Esophagus mucosa (tissue), 1 donor: ENCODE data around the gene CRIP2. TPM values are rescaled to one million over a fixed set of nuclear protein-coding genes. Genes with fewer than 3 reads are reported as not detected.

ENCODE experiments used
- ATAC-seq: fragments of 200-7000 bp; cut with Tn5 transposase; one replicate; pipeline ENCODE4 v1.9.1; 2020
- total RNA-seq: library from RNA; stranded (reverse); gene quantifications from one replicate; pipeline ENCODE4 v1.2.4, GENCODE V29; 2023
- donor health status: DM: yes; HTN: yes; CAD: no.

The CRIP2 gene
- 51.5 TPM for total RNA-seq

GRCh38 chr14:105474483-105475268 is at the start of gene CRIP2:
TSS of gene CRIP2 (plus strand) at chr14:105474821. CDS start at chr14:105474863, 42 bp downstream.
- peak; percentile 5 for ATAC-seq

- no peak for ATAC-seq
These were observed 49.8 kb upstream of the CRIP2 start for GRCh38 chr14:105424861-105425260.

- no peak for ATAC-seq
These were observed 48.8 kb upstream of the CRIP2 start for GRCh38 chr14:105425823-105426247.

- no peak for ATAC-seq
These were observed 48.0 kb upstream of the CRIP2 start for GRCh38 chr14:105426416-105427130.

- no peak for ATAC-seq
These were observed 47.2 kb upstream of the CRIP2 start for GRCh38 chr14:105427412-105427811.

- ATAC-seq: no peak
These were observed 46.6 kb upstream of the CRIP2 start for GRCh38 chr14:105427936-105428485.

- ATAC-seq: no peak
These were observed 44.6 kb upstream of the CRIP2 start for GRCh38 chr14:105430042-105430441.

GRCh38 chr14:105430565-105430964 is 44.1 kb upstream of the CRIP2 start:
- ATAC-seq: peak; percentile 50

GRCh38 chr14:105431256-105431655 is 43.4 kb upstream of the CRIP2 start:
- ATAC-seq: no peak

GRCh38 chr14:105432657-105433056 is 42.0 kb upstream of the CRIP2 start:
- no peak for ATAC-seq

GRCh38 chr14:105433161-105433605 is 41.4 kb upstream of the CRIP2 start:
- no peak for ATAC-seq

GRCh38 chr14:105436402-105436801 is 38.2 kb upstream of the CRIP2 start:
- no peak for ATAC-seq

GRCh38 chr14:105436891-105437722 is 37.5 kb upstream of the CRIP2 start:
- peak; percentile 93 for ATAC-seq

- ATAC-seq: no peak
These were observed 36.7 kb upstream of the CRIP2 start for GRCh38 chr14:105437723-105438500.

- ATAC-seq: no peak
These were observed 35.4 kb upstream of the CRIP2 start for GRCh38 chr14:105439179-105439578.

GRCh38 chr14:105439710-105440553 is 34.7 kb upstream of the CRIP2 start:
- peak; percentile 58 for ATAC-seq

- no peak for ATAC-seq
These were observed 34.1 kb upstream of the CRIP2 start for GRCh38 chr14:105440554-105440900.

GRCh38 chr14:105440992-105441391 is 33.6 kb upstream of the CRIP2 start:
- no peak for ATAC-seq

- no peak for ATAC-seq
These were observed 32.5 kb upstream of the CRIP2 start for GRCh38 chr14:105442125-105442524.

GRCh38 chr14:105442834-105443233 is 31.8 kb upstream of the CRIP2 start:
- no peak for ATAC-seq

- no peak for ATAC-seq
These were observed 29.8 kb upstream of the CRIP2 start for GRCh38 chr14:105444859-105445258.
